K562 (cell line): ENCODE results near the gene KLHDC7B. TPM values are rescaled to one million over a fixed set of nuclear protein-coding genes. Genes with fewer than 3 reads are reported as not detected.

ENCODE experiments used
- CHCHD3 ChIP-seq: fragments of 250-450 bp; sonication (Bioruptor Pico); IDR thresholded peaks from 2 replicates; pipeline ENCODE4 v2.1.2; 2022; ENCODE audit warnings: mild to moderate bottlenecking
- CHD1 ChIP-seq: fragments of 200-600 bp; sonication (generic); IDR thresholded peaks from one replicate; pipeline ENCODE4 v1.6.1; 2012; ENCODE audit warnings: mild to moderate bottlenecking, moderate library complexity, low read length, inconsistent platforms
- FOS ChIP-seq: IDR thresholded peaks from 3 replicates; pipeline ENCODE4 v1.6.1; 2011; ENCODE audit not compliant: insufficient read length; ENCODE audit errors: extremely low read depth
- HDAC3 ChIP-seq: fragments of 450-650 bp; IDR thresholded peaks from 2 replicates; pipeline ENCODE4 v1.6.1; 2018; ENCODE audit warnings: borderline replicate concordance, mild to moderate bottlenecking, moderate library complexity; ENCODE audit not compliant: partially characterized antibody
- HDGF ChIP-seq: fragments of 450-650 bp; IDR thresholded peaks from 2 replicates; pipeline ENCODE4 v1.6.1; 2016
- JUND ChIP-seq, 2 experiments: IDR thresholded peaks; 2 replicates in 1 of 2; 3 replicates in 1 of 2; pipeline ENCODE4 v1.6.1; 2011; ENCODE audit warnings: borderline replicate concordance in 2 of 2, low read depth in 2 of 2, low read length in 2 of 2, improper control_type of control experiment in 1 of 2, missing biosample characterization in 1 of 2, missing genetic modification characterization in 1 of 2, missing genetic modification reagents in 1 of 2
- KAT7 ChIP-seq: sonication (generic); formaldehyde crosslinking; IDR thresholded peaks from 2 replicates; pipeline ENCODE4 v1.8.0; 2022; ENCODE audit warnings: missing genetic modification reagents, mild to moderate bottlenecking, borderline replicate concordance
- MYC ChIP-seq, 2 experiments: fragments of 250-450 bp in 1 of 2; sonication (Bioruptor Pico) in 1 of 2; IDR thresholded peaks; 2 replicates each; pipeline versions ENCODE4 v1.5.1 to v1.6.1; 2012 to 2021; ENCODE audit warnings: low read depth in 2 of 2, borderline replicate concordance in 1 of 2, improper control_type of control experiment in 1 of 2, low read length in 1 of 2, mild to moderate bottlenecking in 1 of 2, moderate library complexity in 1 of 2
- NFE2 ChIP-seq: IDR thresholded peaks from 2 replicates; pipeline ENCODE4 v1.6.1; 2014; ENCODE audit warnings: antibody characterized with exemption, low read depth
- NR2F6 ChIP-seq: fragments of 450-650 bp; formaldehyde crosslinking; IDR thresholded peaks from 2 replicates; pipeline ENCODE4 v1.4.0; 2020; ENCODE audit warnings: mild to moderate bottlenecking
- POU5F1 ChIP-seq: fragments of 150-350 bp; IDR thresholded peaks from 2 replicates; pipeline ENCODE4 v1.6.1; 2014; ENCODE audit warnings: borderline replicate concordance, low read length, low read depth, mild to moderate bottlenecking; ENCODE audit not compliant: partially characterized antibody
- RBFOX2 ChIP-seq: fragments of 200-400 bp; formaldehyde crosslinking; IDR thresholded peaks from 2 replicates; pipeline ENCODE4 v1.6.1; 2017; ENCODE audit warnings: low read depth, mild to moderate bottlenecking, low read length, moderate library complexity
- STAG1 ChIP-seq: sonication (generic); formaldehyde crosslinking; IDR thresholded peaks from 2 replicates; pipeline ENCODE4 v1.5.0; 2020; ENCODE audit warnings: missing genetic modification reagents, borderline replicate concordance
- ZNF146 ChIP-seq: IDR thresholded peaks from one replicate; pipeline ENCODE4 v1.6.1; 2018; ENCODE audit warnings: missing compliant biosample characterization; ENCODE audit not compliant: unreplicated experiment
- ZNF316 ChIP-seq: fragments of 450-650 bp; IDR thresholded peaks from 2 replicates; pipeline ENCODE4 v1.6.1; 2016
- ZNF830 ChIP-seq: fragments of 250-450 bp; sonication (Bioruptor Pico); IDR thresholded peaks from 2 replicates; pipeline ENCODE4 v1.5.0; 2021; ENCODE audit warnings: mild to moderate bottlenecking
- polyA plus RNA-seq, 8 experiments: library from polyadenylated mRNA; depleted of rRNA in 4 of 8; stranded (reverse) in 5 of 8; unstranded in 3 of 8; fragments of >200 nt; fragmentation: Nextera tagmentation in 2 of 8; fragmentation: Illumina TruSeq in 1 of 8; extraction: Ambion mirVana in 2 of 8; extraction: Trizol in 1 of 8; gene quantifications; 2 replicates each; pipeline versions ENCODE4 v1.2.1 to v1.2.3, GENCODE V29; 2011 to 2014; ENCODE audit warnings: inconsistent platforms in 1 of 8, missing spikeins in 1 of 8
- total RNA-seq, 7 experiments: library from RNA; depleted of rRNA in 6 of 7; stranded (reverse); fragments of >200 nt in 6 of 7; fragmentation: Illumina TruSeq in 2 of 7; extraction: Trizol in 2 of 7; gene quantifications; 2 replicates each; pipeline versions ENCODE4 v1.2.1 to v1.2.3, GENCODE V29; 2011 to 2021; ENCODE audit warnings: low replicate concordance in 1 of 7
- TF ChIP-seq, protein P1 (sequence below), 2 experiments: fragments of 450-650 bp; formaldehyde crosslinking in 1 of 2; IDR thresholded peaks; 2 replicates each; pipeline versions ENCODE4 v1.4.0 to v1.6.1; 2014 to 2020; ENCODE audit warnings: mild to moderate bottlenecking in 2 of 2, borderline replicate concordance in 1 of 2, low read depth in 1 of 2
- TF ChIP-seq, protein P2 (sequence below): fragments of 250-450 bp; sonication (Bioruptor Pico); IDR thresholded peaks from 2 replicates; pipeline ENCODE4 v1.4.0; 2020; ENCODE audit warnings: mild to moderate bottlenecking

KLHDC7B gene
- total and polyA plus RNA-seq, 9 of the 15 experiments (the other 6 are each of a cell fraction or from before 2014, with no cell fraction given): 0.04 to 0.22 (median 0.05) TPM; not detected in 4

DNA sequence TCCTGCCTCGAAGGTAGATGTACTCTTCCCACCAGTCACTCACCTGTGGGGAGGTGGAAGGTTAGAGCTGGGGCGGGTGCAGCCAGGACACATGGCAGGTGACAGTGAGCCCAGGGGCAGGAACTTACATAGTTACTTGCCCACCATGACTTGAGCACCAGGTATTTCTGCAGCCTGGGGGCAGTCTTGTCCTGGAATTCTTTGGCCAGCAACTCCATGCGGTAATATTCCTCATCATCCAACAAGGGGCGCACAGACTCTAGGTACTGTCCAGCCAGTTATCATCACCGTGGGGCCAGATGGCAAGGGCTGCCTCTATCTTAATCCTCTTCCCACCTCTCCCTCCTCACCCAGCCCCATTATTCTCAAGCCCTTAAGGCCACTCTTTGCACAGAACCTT, 30.4 kb downstream of the KLHDC7B start (continued):
- TF ChIP-seq, protein P1, sequence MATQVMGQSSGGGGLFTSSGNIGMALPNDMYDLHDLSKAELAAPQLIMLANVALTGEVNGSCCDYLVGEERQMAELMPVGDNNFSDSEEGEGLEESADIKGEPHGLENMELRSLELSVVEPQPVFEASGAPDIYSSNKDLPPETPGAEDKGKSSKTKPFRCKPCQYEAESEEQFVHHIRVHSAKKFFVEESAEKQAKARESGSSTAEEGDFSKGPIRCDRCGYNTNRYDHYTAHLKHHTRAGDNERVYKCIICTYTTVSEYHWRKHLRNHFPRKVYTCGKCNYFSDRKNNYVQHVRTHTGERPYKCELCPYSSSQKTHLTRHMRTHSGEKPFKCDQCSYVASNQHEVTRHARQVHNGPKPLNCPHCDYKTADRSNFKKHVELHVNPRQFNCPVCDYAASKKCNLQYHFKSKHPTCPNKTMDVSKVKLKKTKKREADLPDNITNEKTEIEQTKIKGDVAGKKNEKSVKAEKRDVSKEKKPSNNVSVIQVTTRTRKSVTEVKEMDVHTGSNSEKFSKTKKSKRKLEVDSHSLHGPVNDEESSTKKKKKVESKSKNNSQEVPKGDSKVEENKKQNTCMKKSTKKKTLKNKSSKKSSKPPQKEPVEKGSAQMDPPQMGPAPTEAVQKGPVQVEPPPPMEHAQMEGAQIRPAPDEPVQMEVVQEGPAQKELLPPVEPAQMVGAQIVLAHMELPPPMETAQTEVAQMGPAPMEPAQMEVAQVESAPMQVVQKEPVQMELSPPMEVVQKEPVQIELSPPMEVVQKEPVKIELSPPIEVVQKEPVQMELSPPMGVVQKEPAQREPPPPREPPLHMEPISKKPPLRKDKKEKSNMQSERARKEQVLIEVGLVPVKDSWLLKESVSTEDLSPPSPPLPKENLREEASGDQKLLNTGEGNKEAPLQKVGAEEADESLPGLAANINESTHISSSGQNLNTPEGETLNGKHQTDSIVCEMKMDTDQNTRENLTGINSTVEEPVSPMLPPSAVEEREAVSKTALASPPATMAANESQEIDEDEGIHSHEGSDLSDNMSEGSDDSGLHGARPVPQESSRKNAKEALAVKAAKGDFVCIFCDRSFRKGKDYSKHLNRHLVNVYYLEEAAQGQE (IDR thresholded peaks at IDR 0.05; ENCODE audit: borderline replicate concordance): peak; percentile 91
- TF ChIP-seq, protein P1 (CRISPR knock-in tag; IDR thresholded peaks at IDR 0.05; ENCODE audit: low read depth): no peak
- TF ChIP-seq RBFOX2: no peak
- no peak for TF ChIP-seq NR2F6 (CRISPR knock-in tag)
- TF ChIP-seq STAG1 (CRISPR knock-in tag): peak; percentile 54; the same call in 1 of the 2 replicates
- no peak for TF ChIP-seq ZNF316
- TF ChIP-seq ZNF146 (CRISPR knock-in tag): no peak
- no peak for TF ChIP-seq FOS
- TF ChIP-seq, protein P2, sequence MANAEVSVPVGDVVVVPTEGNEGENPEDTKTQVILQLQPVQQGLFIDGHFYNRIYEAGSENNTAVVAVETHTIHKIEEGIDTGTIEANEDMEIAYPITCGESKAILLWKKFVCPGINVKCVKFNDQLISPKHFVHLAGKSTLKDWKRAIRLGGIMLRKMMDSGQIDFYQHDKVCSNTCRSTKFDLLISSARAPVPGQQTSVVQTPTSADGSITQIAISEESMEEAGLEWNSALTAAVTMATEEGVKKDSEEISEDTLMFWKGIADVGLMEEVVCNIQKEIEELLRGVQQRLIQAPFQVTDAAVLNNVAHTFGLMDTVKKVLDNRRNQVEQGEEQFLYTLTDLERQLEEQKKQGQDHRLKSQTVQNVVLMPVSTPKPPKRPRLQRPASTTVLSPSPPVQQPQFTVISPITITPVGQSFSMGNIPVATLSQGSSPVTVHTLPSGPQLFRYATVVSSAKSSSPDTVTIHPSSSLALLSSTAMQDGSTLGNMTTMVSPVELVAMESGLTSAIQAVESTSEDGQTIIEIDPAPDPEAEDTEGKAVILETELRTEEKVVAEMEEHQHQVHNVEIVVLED: no peak
- TF ChIP-seq HDAC3: no peak
- peak; percentile 36; the same call in 1 of the 2 replicates for TF ChIP-seq JUND (IDR thresholded peaks at IDR 0.05; ENCODE audit: borderline replicate concordance, low read depth, low read length)
- TF ChIP-seq JUND (tag; IDR thresholded peaks at IDR 0.05; ENCODE audit: borderline replicate concordance, low read depth, low read length): no peak
- TF ChIP-seq ZNF830 (CRISPR knock-in tag): no peak
- TF ChIP-seq MYC (IDR thresholded peaks at IDR 0.05; ENCODE audit: low read depth, low read length): no peak
- TF ChIP-seq MYC (CRISPR knock-in tag; IDR thresholded peaks at IDR 0.05; ENCODE audit: borderline replicate concordance, low read depth): no peak
- TF ChIP-seq HDGF: no peak
- TF ChIP-seq POU5F1: no peak
- TF ChIP-seq NFE2: no peak
- TF ChIP-seq KAT7 (CRISPR knock-in tag): no peak
- no peak for TF ChIP-seq CHCHD3 (CRISPR knock-in tag)
- TF ChIP-seq CHD1: no peak
